ENCODE data around the gene HIPK2. TPM values are rescaled to one million over a fixed set of nuclear protein-coding genes. Genes with fewer than 3 reads are reported as not detected.

Gene HIPK2
- total and polyA plus RNA-seq, 7 donors: 18.1 to 166 (median 78.5) TPM

DNA sequence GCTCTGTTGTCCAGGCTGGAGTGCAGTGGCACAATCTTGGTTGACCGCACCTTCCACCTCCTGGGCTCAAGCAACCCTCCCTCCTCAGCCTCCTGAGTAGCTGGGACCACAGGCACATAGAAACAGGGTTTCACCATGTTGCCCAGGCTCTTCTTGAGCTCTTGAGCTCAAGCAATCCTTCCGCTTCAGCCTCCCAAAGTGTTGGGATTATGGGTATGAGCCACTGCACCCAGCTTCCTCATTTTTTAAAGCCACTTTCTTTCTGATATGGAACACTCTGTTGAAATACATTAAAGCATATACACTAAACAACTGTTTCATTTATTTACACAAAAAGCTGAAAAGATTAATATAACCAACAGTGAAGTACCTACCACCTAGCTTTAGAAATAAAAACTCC lies 137.1 kb downstream of the HIPK2 start:
- H3K36me3 ChIP-seq (ENCODE audit: insufficient read depth in 1 of 2, low read depth in 1 of 2): peaks cover 2 to 25% of the 10 kb centered on the region in 2 donors
- no peaks in the 10 kb centered on the region for H3K27me3 ChIP-seq (ENCODE audit: insufficient read depth in 3 of 3, low read length in 2 of 3)
- H3K27ac ChIP-seq: no peak overlapping the region
- DNase-seq (no peak), ATAC-seq (no peak)
- H3K9me3 ChIP-seq: no peaks in the 10 kb centered on the region
- no peaks in the 10 kb centered on the region for H3K4me1 ChIP-seq
- TF ChIP-seq, protein P1, sequence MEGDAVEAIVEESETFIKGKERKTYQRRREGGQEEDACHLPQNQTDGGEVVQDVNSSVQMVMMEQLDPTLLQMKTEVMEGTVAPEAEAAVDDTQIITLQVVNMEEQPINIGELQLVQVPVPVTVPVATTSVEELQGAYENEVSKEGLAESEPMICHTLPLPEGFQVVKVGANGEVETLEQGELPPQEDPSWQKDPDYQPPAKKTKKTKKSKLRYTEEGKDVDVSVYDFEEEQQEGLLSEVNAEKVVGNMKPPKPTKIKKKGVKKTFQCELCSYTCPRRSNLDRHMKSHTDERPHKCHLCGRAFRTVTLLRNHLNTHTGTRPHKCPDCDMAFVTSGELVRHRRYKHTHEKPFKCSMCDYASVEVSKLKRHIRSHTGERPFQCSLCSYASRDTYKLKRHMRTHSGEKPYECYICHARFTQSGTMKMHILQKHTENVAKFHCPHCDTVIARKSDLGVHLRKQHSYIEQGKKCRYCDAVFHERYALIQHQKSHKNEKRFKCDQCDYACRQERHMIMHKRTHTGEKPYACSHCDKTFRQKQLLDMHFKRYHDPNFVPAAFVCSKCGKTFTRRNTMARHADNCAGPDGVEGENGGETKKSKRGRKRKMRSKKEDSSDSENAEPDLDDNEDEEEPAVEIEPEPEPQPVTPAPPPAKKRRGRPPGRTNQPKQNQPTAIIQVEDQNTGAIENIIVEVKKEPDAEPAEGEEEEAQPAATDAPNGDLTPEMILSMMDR (IDR thresholded peaks at IDR 0.05): no peak
- H3K4me3 ChIP-seq: no peak overlapping the region
- intact Hi-C loops (cut with DNase I): no loop called here
- WGBS, 3 donors: 93 to 98% (median 95%) methylated on average over 2 of the region's 2 CpGs

DNA sequence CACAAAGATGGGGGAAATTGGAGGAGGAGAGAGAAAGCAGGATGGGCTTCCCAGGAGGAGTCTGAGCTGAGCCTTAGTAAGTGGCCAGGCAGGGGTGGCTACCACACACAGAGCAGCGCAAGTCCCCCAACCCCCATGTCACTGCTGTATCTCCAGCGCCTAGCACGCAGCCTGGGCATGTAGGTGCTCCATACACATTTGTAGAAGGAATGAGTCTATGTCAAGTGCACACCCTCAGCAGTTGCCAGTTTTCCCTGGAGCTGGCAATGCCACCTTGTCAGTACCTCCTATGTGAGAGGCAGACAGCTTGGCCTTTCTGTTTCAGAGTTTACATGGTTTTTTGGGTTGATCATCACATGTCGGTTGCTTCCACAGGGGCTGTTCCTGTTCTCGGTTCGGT lies 138.2 kb downstream of the HIPK2 start:
- TF ChIP-seq, protein P1 (IDR thresholded peaks at IDR 0.05): no peak
- WGBS, 3 donors: 95 to 97% (median 96%) methylated on average over 6 of the region's 6 CpGs
- no peak overlapping the region for H3K27ac ChIP-seq
- DNase-seq (no peak), ATAC-seq (no peak)
- intact Hi-C loops (cut with DNase I): no loop called here
- H3K9me3 ChIP-seq: no peaks in the 10 kb centered on the region
- H3K36me3 ChIP-seq (ENCODE audit: insufficient read depth in 1 of 2, low read depth in 1 of 2): peaks cover 2 to 25% of the 10 kb centered on the region in 2 donors
- H3K27me3 ChIP-seq (ENCODE audit: insufficient read depth in 3 of 3, low read length in 2 of 3): no peaks in the 10 kb centered on the region
- H3K4me1 ChIP-seq: no peaks in the 10 kb centered on the region
- no peak overlapping the region for H3K4me3 ChIP-seq

DNA sequence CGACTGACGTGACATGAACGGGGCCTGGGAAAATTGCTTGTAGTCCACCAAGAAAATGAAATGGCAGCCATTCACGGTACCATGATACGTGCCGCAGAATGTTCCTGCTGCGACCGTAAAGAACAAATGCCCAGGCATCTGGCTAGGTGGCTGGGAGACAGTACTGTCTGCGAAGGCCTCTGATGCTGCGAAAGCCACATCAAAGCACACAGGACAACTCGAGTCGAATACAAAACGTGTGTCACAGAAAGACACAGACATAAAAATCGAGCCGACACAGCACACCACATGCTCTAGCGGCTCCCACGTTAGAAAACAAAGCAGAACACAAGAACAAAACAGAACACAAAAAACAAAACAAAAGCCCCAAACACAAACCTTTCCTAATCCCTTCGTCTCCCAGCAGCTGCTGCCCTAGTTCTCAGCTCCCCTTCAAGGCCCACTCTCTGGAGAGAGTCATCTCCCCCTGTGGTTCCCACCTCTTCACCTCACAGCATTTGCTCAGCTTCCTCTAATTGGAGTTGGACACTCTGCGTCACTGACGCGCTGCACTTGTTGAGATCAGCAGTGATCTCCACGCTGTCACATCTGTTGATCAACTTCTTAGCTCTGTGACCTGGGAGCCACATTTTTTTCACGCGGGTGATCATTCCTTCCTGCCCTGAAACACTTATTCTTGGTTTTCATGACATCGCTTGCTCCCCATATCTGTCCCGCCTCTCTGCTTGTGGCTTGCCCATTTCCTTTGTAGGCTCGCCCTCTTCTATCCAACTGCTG lies 142.1 kb downstream of the HIPK2 start:
- TF ChIP-seq, protein P1 (IDR thresholded peaks at IDR 0.05): no peak
- H3K4me1 ChIP-seq: no peaks in the 10 kb centered on the region
- H3K9me3 ChIP-seq: no peaks in the 10 kb centered on the region
- H3K4me3 ChIP-seq: no peak overlapping the region
- WGBS, 3 donors: 84 to 88% (median 88%) methylated on average over 27 of the region's 27 CpGs
- ATAC-seq: peak in 1 of 4 donors; percentile 6
- DNase-seq: no peak
- no peaks in the 10 kb centered on the region for H3K27me3 ChIP-seq (ENCODE audit: insufficient read depth in 3 of 3, low read length in 2 of 3)
- H3K36me3 ChIP-seq (ENCODE audit: insufficient read depth in 1 of 2, low read depth in 1 of 2): peaks cover 0 to 22% of the 10 kb centered on the region in 2 donors
- intact Hi-C loops (cut with DNase I): no loop called here
- H3K27ac ChIP-seq: peak overlapping the region; percentile 23

DNA sequence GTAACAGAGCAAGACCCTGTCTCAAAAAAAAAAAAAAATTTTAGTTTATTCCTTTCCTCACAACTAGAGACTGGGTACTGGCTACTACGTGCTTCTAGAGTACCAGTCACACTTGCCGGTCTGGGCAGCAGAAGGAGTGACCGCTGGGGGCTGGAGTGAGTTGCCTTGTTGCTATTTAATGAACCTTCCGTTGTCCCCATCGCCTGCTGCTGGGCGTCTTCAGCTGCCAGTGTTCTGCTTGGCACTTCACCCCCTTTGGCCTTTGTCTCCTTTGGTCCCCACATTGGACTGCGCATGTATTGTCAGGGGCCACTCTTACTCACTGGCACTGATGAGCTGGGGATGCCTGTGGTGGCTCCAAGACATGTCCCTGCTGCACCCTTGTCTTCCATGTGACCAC lies 143.7 kb downstream of the HIPK2 start:
- TF ChIP-seq, protein P1 (IDR thresholded peaks at IDR 0.05): no peak
- no peaks in the 10 kb centered on the region for H3K9me3 ChIP-seq
- no peak overlapping the region for H3K4me3 ChIP-seq
- no peak overlapping the region for H3K27ac ChIP-seq
- peak in 1 of 4 donors; percentile 19 for ATAC-seq
- H3K4me1 ChIP-seq: no peaks in the 10 kb centered on the region
- DNase-seq: no peak
- intact Hi-C loops (cut with DNase I): no loop called here
- H3K27me3 ChIP-seq (ENCODE audit: insufficient read depth in 3 of 3, low read length in 2 of 3): no peaks in the 10 kb centered on the region
- H3K36me3 ChIP-seq (ENCODE audit: insufficient read depth in 1 of 2, low read depth in 1 of 2): peaks cover under 1 to 32% of the 10 kb centered on the region in 2 donors
- WGBS, 3 donors: 83 to 94% (median 90%) methylated on average over 7 of the region's 7 CpGs

All from psoas muscle (tissue), 8 donors.